ENCODE results near the gene SERPIND1.

Gene SERPIND1

DNA sequence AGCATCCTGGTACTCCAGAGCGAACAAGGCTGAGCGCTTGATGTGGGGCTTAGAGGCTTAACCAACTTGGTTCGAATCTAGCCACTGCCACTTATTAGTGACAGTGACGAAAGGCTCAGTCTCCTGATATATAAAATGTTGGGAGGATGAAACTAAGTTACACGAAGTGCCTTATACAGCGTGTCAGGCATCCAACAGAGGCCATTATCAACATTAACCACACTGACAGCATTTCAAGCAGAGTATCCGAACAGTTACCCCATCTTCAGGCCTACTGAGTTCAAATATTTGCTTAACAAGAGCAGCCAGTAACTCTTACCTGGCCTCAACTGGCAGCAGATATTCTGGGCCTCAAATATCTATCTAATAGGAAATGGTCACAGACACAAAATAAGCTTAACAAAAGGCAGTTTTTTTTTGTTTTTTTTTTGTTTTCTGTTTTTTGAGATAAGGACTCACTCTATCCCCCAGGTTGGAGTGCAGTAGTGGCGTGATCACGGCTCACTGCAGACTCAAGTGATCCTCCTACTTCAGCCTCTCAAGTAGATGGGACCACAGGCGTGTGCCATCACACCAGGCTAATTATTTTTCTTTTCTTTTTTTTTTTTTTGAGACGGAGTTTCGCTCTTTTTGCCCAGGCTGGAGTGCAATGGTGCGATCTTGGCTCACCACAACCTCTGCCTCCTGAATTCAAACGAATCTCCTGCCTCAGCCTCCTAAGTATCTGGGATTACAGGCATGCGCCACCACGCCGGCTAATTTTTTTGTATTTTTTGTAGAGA lies 2.9 kb downstream of the SERPIND1 start:
- Histone ChIP-seq H3K4me3 (ENCODE audit: extremely low read depth, insufficient read depth, low read length, poor library complexity, severe bottlenecking) (no peak overlapping the region), H3K27ac (ENCODE audit: low read depth, low read length, severe bottlenecking) (no peak overlapping the region), H3K4me1 (ENCODE audit: control insufficient read depth, insufficient read depth, low read length, poor library complexity, severe bottlenecking) (peaks cover 11% of the 10 kb centered on the region), H3K36me3 (ENCODE audit: control insufficient read depth, insufficient read depth, low read length) (peaks cover 10% of the 10 kb centered on the region), H3K9me3 (ENCODE audit: control insufficient read depth, low read length) (no peaks in the 10 kb centered on the region)
- 90 to 100% methylated on average over 10 to 13 of the region's 17 CpGs for WGBS, 2 experiments (ENCODE audit: insufficient coverage in 2 of 2)

DNA sequence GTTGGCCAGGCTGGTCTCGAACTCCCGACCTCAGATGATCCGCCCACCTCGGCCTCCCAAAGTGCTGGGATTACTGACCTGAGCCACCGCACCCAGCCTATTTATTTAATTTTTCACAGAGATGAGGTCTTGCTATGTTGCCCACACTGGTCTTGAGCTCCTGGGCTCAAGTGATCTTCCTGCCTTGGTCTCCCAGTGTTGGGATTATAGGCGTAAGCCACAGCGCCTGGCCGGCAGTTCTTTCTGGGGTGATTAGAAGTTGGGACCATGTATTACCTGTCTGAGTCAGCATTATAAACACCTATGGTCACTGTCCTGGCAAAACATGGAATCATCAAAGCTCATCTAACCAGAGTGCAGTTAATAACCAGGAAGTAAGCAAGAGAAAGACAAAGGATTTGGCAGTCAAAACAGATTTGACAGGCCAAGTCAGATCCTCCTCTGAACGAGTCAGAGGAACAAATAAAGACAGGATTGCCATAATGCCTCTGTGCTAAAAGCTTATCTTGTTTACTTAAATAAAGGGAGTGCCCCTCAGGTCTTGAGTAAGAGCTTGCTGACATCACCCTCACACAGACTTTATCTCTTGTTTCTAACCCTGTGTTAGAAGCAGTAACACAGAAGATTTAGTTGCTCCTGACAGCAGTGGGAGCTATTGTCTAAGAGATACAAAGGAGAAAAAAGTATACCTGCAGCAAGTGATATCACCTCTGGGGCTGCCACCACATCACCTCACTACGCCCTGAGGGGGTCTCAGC lies 3.7 kb downstream of the SERPIND1 start:
- 82 to 92% methylated on average over 7 to 9 of the region's 10 CpGs for WGBS, 2 experiments (ENCODE audit: insufficient coverage in 2 of 2)
- H3K27ac ChIP-seq (ENCODE audit: low read depth, low read length, severe bottlenecking) = peak overlapping the region; percentile 69
- H3K4me3 ChIP-seq (ENCODE audit: extremely low read depth, insufficient read depth, low read length, poor library complexity, severe bottlenecking) = no peak overlapping the region
- H3K9me3 ChIP-seq (ENCODE audit: control insufficient read depth, low read length) = no peaks in the 10 kb centered on the region
- H3K4me1 ChIP-seq (ENCODE audit: control insufficient read depth, insufficient read depth, low read length, poor library complexity, severe bottlenecking) = peaks cover 11% of the 10 kb centered on the region
- peaks cover 10% of the 10 kb centered on the region for H3K36me3 ChIP-seq (ENCODE audit: control insufficient read depth, insufficient read depth, low read length)

DNA sequence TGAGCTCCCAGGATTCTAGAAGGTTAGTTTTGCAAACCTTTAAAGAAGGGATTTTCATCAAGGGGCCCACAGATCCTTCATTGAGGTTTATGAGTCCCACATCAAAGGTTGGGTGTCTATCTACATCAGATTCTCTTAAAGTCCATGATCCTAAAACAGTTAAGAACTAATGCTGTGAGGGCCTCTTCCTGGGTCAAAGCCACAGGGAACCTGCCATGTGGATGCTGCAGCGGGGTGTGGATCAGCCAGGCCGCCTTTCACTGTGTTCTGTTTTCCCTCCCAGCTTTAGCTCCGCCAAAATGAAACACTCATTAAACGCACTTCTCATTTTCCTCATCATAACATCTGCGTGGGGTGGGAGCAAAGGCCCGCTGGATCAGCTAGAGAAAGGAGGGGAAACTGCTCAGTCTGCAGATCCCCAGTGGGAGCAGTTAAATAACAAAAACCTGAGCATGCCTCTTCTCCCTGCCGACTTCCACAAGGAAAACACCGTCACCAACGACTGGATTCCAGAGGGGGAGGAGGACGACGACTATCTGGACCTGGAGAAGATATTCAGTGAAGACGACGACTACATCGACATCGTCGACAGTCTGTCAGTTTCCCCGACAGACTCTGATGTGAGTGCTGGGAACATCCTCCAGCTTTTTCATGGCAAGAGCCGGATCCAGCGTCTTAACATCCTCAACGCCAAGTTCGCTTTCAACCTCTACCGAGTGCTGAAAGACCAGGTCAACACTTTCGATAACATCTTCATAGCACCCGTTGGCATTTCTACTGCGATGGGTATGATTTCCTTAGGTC lies 5.3 kb downstream of the SERPIND1 start:
- Histone ChIP-seq H3K4me1 (ENCODE audit: control insufficient read depth, insufficient read depth, low read length, poor library complexity, severe bottlenecking) (peaks cover 11% of the 10 kb centered on the region), H3K9me3 (ENCODE audit: control insufficient read depth, low read length) (no peaks in the 10 kb centered on the region), H3K4me3 (ENCODE audit: extremely low read depth, insufficient read depth, low read length, poor library complexity, severe bottlenecking) (no peak overlapping the region), H3K27ac (ENCODE audit: low read depth, low read length, severe bottlenecking) (no peak overlapping the region), H3K36me3 (ENCODE audit: control insufficient read depth, insufficient read depth, low read length) (peaks cover 10% of the 10 kb centered on the region)
- 83 to 86% methylated on average over 21 to 22 of the region's 25 CpGs for WGBS, 2 experiments (ENCODE audit: insufficient coverage in 2 of 2)

DNA sequence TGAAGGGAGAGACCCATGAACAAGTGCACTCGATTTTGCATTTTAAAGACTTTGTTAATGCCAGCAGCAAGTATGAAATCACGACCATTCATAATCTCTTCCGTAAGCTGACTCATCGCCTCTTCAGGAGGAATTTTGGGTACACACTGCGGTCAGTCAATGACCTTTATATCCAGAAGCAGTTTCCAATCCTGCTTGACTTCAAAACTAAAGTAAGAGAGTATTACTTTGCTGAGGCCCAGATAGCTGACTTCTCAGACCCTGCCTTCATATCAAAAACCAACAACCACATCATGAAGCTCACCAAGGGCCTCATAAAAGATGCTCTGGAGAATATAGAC lies 5.9 kb downstream of the SERPIND1 start:
- Histone ChIP-seq H3K36me3 (ENCODE audit: control insufficient read depth, insufficient read depth, low read length) (peaks cover 10% of the 10 kb centered on the region), H3K4me1 (ENCODE audit: control insufficient read depth, insufficient read depth, low read length, poor library complexity, severe bottlenecking) (peaks cover 11% of the 10 kb centered on the region), H3K27ac (ENCODE audit: low read depth, low read length, severe bottlenecking) (no peak overlapping the region), H3K9me3 (ENCODE audit: control insufficient read depth, low read length) (no peaks in the 10 kb centered on the region), H3K4me3 (ENCODE audit: extremely low read depth, insufficient read depth, low read length, poor library complexity, severe bottlenecking) (no peak overlapping the region)
- 94 to 100% methylated on average over 5 of the region's 5 CpGs for WGBS, 2 experiments (ENCODE audit: insufficient coverage in 2 of 2)

DNA sequence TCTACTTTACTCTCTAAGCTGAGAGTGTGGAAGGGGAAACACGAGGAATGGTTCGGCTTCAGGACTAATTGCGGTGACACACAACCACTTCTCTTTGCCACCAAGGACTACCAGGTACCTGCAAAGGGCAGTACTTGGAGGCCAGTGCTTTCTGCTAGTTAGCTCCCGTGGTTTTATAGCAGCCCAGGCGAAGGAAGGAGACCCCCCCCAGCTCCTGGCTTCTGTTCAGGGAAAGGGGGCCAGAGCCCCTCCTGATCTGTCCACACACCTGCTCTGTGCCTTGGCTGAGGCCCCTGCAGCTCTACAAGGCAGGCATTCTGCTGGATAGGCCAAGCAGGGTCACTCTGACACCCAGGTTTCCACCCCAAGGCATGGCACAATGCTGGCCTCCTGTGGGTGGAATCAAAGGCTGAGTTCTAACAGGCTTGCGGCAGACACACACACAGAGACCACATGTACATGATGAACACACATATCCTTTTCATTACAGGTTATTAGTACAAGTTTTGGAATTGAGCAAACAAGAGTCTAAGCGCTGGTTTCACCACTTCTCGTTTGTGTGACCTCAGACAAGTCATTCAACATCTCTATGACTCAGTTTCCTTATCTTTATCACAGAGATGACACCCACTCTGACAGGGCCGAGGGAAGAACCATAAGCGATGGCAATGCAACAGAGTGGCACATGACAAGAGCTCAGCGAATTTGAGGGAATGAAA lies 7.5 kb downstream of the SERPIND1 start:
- WGBS, 2 experiments (ENCODE audit: insufficient coverage in 2 of 2) = 90 to 95% methylated on average over 7 to 8 of the region's 11 CpGs
- H3K4me3 ChIP-seq (ENCODE audit: extremely low read depth, insufficient read depth, low read length, poor library complexity, severe bottlenecking) = no peak overlapping the region
- peaks cover 11% of the 10 kb centered on the region for H3K4me1 ChIP-seq (ENCODE audit: control insufficient read depth, insufficient read depth, low read length, poor library complexity, severe bottlenecking)
- H3K36me3 ChIP-seq (ENCODE audit: control insufficient read depth, insufficient read depth, low read length) = peaks cover 15% of the 10 kb centered on the region
- no peak overlapping the region for H3K27ac ChIP-seq (ENCODE audit: low read depth, low read length, severe bottlenecking)
- H3K9me3 ChIP-seq (ENCODE audit: control insufficient read depth, low read length) = no peaks in the 10 kb centered on the region

DNA sequence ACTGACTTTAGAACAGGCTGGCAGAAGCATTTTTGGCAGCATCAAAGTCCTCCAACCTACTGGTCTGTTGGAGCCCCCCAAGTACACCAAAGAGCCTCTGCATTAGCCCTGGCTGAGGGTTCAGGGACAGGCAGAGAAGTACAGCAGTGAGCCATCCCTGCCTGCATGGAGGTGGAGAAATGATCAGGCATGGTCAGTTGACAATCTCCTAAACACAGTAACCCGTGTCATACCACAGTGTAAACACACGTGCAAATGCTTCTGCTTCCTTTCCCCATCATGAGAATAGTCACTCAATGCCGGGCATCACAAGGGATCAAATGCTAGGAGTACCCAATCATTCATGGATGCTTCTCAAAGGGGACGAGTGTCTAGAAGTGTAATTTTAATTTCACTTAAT lies 8.2 kb downstream of the SERPIND1 start:
- WGBS, 2 experiments (ENCODE audit: insufficient coverage in 2 of 2) = 95 to 100% methylated on average over 2 to 3 of the region's 4 CpGs
- Histone ChIP-seq H3K4me3 (ENCODE audit: extremely low read depth, insufficient read depth, low read length, poor library complexity, severe bottlenecking) (no peak overlapping the region), H3K4me1 (ENCODE audit: control insufficient read depth, insufficient read depth, low read length, poor library complexity, severe bottlenecking) (peaks cover 11% of the 10 kb centered on the region), H3K9me3 (ENCODE audit: control insufficient read depth, low read length) (no peaks in the 10 kb centered on the region), H3K27ac (ENCODE audit: low read depth, low read length, severe bottlenecking) (no peak overlapping the region), H3K36me3 (ENCODE audit: control insufficient read depth, insufficient read depth, low read length) (peaks cover 21% of the 10 kb centered on the region)

DNA sequence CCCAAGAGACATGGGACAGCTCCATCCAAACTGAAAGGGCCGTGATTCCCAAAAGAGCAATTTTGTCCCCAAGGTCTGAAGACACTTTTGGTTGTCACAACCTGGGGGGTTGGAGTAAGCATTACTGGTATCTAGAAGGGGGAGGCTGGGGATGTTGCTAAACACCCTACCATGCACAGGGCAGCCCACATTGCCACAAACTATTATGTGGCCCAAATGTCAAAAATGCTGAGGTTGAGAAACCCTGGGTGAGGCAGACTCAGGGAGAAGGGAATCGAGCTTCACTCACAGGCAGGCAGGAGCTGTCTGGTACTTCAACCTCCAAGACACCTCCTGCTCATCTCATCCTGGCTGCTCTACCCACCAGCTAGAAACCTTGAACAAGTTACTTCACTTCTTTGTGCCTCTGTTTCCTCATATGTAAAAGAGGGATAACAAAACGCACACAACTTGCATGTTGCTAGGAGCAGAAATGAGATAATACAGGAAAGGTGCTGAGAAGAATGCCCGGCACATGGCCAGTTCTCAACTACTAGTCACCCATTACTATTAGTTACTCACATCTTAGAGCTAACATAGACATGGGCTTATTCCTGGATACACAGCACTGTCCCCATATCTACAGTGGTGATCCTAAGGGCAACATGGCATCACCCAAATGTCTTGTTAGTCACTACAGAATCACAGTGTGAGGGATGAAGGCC lies 8.8 kb downstream of the SERPIND1 start:
- Histone ChIP-seq H3K27ac (ENCODE audit: low read depth, low read length, severe bottlenecking) (no peak overlapping the region), H3K4me1 (ENCODE audit: control insufficient read depth, insufficient read depth, low read length, poor library complexity, severe bottlenecking) (peaks cover 6% of the 10 kb centered on the region), H3K36me3 (ENCODE audit: control insufficient read depth, insufficient read depth, low read length) (peaks cover 27% of the 10 kb centered on the region), H3K4me3 (ENCODE audit: extremely low read depth, insufficient read depth, low read length, poor library complexity, severe bottlenecking) (no peak overlapping the region), H3K9me3 (ENCODE audit: control insufficient read depth, low read length) (no peaks in the 10 kb centered on the region)
- 92 to 100% methylated on average over 1 to 2 of the region's 4 CpGs for WGBS, 2 experiments (ENCODE audit: insufficient coverage in 2 of 2)

DNA sequence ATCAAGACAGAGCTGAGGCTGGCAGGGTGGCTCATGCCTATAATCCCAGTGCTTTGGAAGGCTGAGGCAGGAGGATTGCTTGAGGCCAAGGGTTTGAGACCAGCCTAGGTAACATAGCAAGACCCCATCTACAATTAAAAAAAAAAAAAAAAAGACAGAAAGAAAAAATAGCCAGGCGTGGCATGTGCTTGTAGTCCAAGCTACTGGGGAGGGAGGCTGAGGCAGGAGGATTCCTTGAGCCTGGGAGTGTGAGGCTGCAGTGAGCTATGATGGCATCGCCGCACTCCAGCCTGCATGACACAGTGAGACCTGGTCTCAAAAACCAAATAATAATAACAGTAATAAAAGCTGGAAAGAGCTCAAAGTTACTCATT lies 9.4 kb downstream of the SERPIND1 start:
- Histone ChIP-seq H3K9me3 (ENCODE audit: control insufficient read depth, low read length) (no peaks in the 10 kb centered on the region), H3K4me3 (ENCODE audit: extremely low read depth, insufficient read depth, low read length, poor library complexity, severe bottlenecking) (no peak overlapping the region), H3K36me3 (ENCODE audit: control insufficient read depth, insufficient read depth, low read length) (peaks cover 32% of the 10 kb centered on the region), H3K4me1 (ENCODE audit: control insufficient read depth, insufficient read depth, low read length, poor library complexity, severe bottlenecking) (peaks cover under 1% of the 10 kb centered on the region), H3K27ac (ENCODE audit: low read depth, low read length, severe bottlenecking) (no peak overlapping the region)
- WGBS, 2 experiments (ENCODE audit: insufficient coverage in 2 of 2) = no CpG with 5 or more reads among the region's 3 CpGs

DNA sequence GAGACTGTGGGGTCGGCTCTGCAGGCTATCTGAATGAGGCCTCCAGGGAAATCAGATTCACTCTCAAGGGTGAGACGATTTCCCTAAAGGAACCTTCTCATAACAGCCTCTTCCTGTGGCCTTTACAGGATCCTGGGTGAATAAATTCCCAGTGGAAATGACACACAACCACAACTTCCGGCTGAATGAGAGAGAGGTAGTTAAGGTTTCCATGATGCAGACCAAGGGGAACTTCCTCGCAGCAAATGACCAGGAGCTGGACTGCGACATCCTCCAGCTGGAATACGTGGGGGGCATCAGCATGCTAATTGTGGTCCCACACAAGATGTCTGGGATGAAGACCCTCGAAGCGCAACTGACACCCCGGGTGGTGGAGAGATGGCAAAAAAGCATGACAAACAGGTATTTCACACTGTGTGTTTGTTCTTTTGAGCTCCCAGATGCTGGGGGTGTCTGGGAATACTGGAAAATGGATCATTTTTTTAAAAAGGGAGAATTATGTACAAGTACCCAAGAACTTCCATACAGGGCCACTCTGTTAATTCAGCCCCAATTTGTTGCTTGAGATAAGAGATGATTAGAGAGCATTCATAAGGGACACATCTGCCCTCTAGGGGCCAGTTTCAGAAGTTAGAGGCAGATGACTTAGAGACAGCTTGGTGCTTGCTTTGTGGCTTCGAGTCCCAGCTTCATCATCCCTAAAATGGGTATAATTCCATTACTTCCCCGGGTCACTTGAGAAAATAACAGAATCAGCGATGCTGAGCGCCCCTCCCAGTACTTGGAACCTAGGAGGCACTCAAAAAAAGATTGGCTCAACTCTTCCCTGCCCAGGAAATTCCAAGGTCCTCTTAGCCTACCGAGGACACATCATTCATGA lies 10.2 kb downstream of the SERPIND1 start:
- peaks cover 38% of the 10 kb centered on the region for H3K36me3 ChIP-seq (ENCODE audit: control insufficient read depth, insufficient read depth, low read length)
- H3K4me1 ChIP-seq (ENCODE audit: control insufficient read depth, insufficient read depth, low read length, poor library complexity, severe bottlenecking) = no peaks in the 10 kb centered on the region
- H3K4me3 ChIP-seq (ENCODE audit: extremely low read depth, insufficient read depth, low read length, poor library complexity, severe bottlenecking) = no peak overlapping the region
- 70 to 72% methylated on average over 11 to 12 of the region's 14 CpGs for WGBS, 2 experiments (ENCODE audit: insufficient coverage in 2 of 2)
- no peaks in the 10 kb centered on the region for H3K9me3 ChIP-seq (ENCODE audit: control insufficient read depth, low read length)
- H3K27ac ChIP-seq (ENCODE audit: low read depth, low read length, severe bottlenecking) = no peak overlapping the region

All from mesodermal cell (in vitro differentiated cells).